Liver (tissue), 9 donors: ENCODE data around the gene UQCRC1. TPM values are rescaled to one million over a fixed set of nuclear protein-coding genes. Genes with fewer than 3 reads are reported as not detected.

Source experiments
- DNase-seq: peaks from one replicate; pipeline ENCODE4 v3.0.0-alpha.2; 2017; ENCODE audit warnings: low spot score
- H3K27ac ChIP-seq, 2 donors: one replicate each; pipeline ENCODE4 v1.7.0; 2013; ENCODE audit warnings: inconsistent platforms in 2 of 2, low read length in 2 of 2, control low read depth in 1 of 2, low read depth in 1 of 2, mild to moderate bottlenecking in 1 of 2
- H3K27me3 ChIP-seq, 4 donors: one replicate each; pipeline versions ENCODE4 v1.6.1 to v1.7.0; 2013; ENCODE audit warnings: low read length in 3 of 4, inconsistent platforms in 1 of 4, mild to moderate bottlenecking in 1 of 4, moderate library complexity in 1 of 4; ENCODE audit not compliant: control insufficient read depth in 4 of 4, insufficient read depth in 4 of 4
- H3K36me3 ChIP-seq, 4 donors: one replicate each; pipeline versions ENCODE4 v1.6.1 to v1.7.0; 2013; ENCODE audit warnings: low read length in 3 of 4, mild to moderate bottlenecking in 3 of 4, low read depth in 1 of 4, moderate library complexity in 1 of 4; ENCODE audit not compliant: control insufficient read depth in 4 of 4, insufficient read depth in 3 of 4
- H3K4me1 ChIP-seq, 4 donors: one replicate each; pipeline versions ENCODE4 v1.6.1 to v1.7.0; 2013; ENCODE audit warnings: low read length in 3 of 4, mild to moderate bottlenecking in 3 of 4, moderate library complexity in 1 of 4; ENCODE audit not compliant: control insufficient read depth in 4 of 4, insufficient read depth in 4 of 4
- H3K4me3 ChIP-seq, 3 donors: one replicate each; pipeline versions ENCODE4 v1.6.1 to v1.7.0; 2013; ENCODE audit warnings: low read length in 3 of 3, control low read depth in 1 of 3, low read depth in 1 of 3, mild to moderate bottlenecking in 1 of 3
- H3K9ac ChIP-seq, 2 donors: one replicate each; pipeline ENCODE4 v1.7.0; 2013; ENCODE audit warnings: low read length in 2 of 2, mild to moderate bottlenecking in 2 of 2, moderate library complexity in 2 of 2, control low read depth in 1 of 2, low read depth in 1 of 2
- H3K9me3 ChIP-seq, 4 donors: one replicate each; pipeline versions ENCODE4 v1.6.1 to v1.7.0; 2013; ENCODE audit warnings: low read length in 3 of 4; ENCODE audit not compliant: control insufficient read depth in 4 of 4
- EGR1 ChIP-seq, 2 donors: IDR thresholded peaks; 2 replicates each; pipeline ENCODE4 v1.6.1; 2016 to 2018; ENCODE audit warnings: antibody characterized with exemption in 2 of 2, low read depth in 2 of 2
- FOXA1 ChIP-seq: IDR thresholded peaks from 2 replicates; pipeline ENCODE4 v1.6.1; 2016; ENCODE audit warnings: antibody characterized with exemption
- FOXA2 ChIP-seq: IDR thresholded peaks from 2 replicates; pipeline ENCODE4 v1.6.1; 2016; ENCODE audit warnings: antibody characterized with exemption
- GABPA ChIP-seq, 2 donors: IDR thresholded peaks in 1 of 2; conservative IDR thresholded peaks in 1 of 2; 2 replicates each; pipeline ENCODE4 v1.6.1; 2016; ENCODE audit warnings: antibody characterized with exemption in 2 of 2, mild to moderate bottlenecking in 1 of 2, moderate library complexity in 1 of 2
- HNF4A ChIP-seq, 2 donors: conservative IDR thresholded peaks; 2 replicates each; pipeline ENCODE4 v1.6.1; 2016; ENCODE audit warnings: antibody characterized with exemption in 2 of 2, mild to moderate bottlenecking in 2 of 2
- HNF4G ChIP-seq: IDR thresholded peaks from 2 replicates; pipeline ENCODE4 v1.6.1; 2016; ENCODE audit warnings: antibody characterized with exemption
- JUND ChIP-seq, 2 donors: IDR thresholded peaks; 2 replicates each; pipeline ENCODE4 v1.6.1; 2016; ENCODE audit warnings: antibody characterized with exemption in 2 of 2
- RAD21 ChIP-seq, 2 donors: IDR thresholded peaks; 2 replicates each; pipeline ENCODE4 v1.6.1; 2016; ENCODE audit warnings: antibody characterized with exemption in 2 of 2, mild to moderate bottlenecking in 2 of 2
- SP1 ChIP-seq: IDR thresholded peaks from 2 replicates; pipeline ENCODE4 v1.6.1; 2018; ENCODE audit warnings: antibody characterized with exemption, mild to moderate bottlenecking
- TAF1 ChIP-seq: conservative IDR thresholded peaks from 2 replicates; pipeline ENCODE4 v1.6.1; 2016; ENCODE audit warnings: antibody characterized with exemption, mild to moderate bottlenecking
- YY1 ChIP-seq: IDR thresholded peaks from 2 replicates; pipeline ENCODE4 v1.6.1; 2016; ENCODE audit warnings: antibody characterized with exemption, mild to moderate bottlenecking
- WGBS: extraction: QIAGEN DNeasy Blood & Tissue Kit; methylation state at CpG from one replicate; pipeline ENCODE4 v1.1.7; 2013; 5-methylcytosine and 5-hydroxymethylcytosine counted together
- polyA plus RNA-seq, 2 donors: library from polyadenylated mRNA; stranded (reverse) in 1 of 2; unstranded in 1 of 2; fragments of 200-250 nt in 1 of 2; fragments of >200 nt in 1 of 2; fragmentation: Nextera tagmentation in 1 of 2; extraction: Ambion mirVana in 1 of 2; gene quantifications; one replicate each; pipeline versions ENCODE4 v1.2.1 to v1.2.3, GENCODE V29; 2013 to 2015
- total RNA-seq, 2 donors: library from RNA; depleted of rRNA; stranded (reverse); fragments of >200 nt; gene quantifications; one replicate each; pipeline ENCODE4 v1.2.3, GENCODE V29; 2014
- TF ChIP-seq, protein P1 (sequence below): IDR thresholded peaks from 2 replicates; pipeline ENCODE4 v1.6.1; 2016; ENCODE audit warnings: antibody characterized with exemption, mild to moderate bottlenecking
- TF ChIP-seq, protein P2 (sequence below): IDR thresholded peaks from 2 replicates; pipeline ENCODE4 v1.6.1; 2016; ENCODE audit warnings: antibody characterized with exemption
- TF ChIP-seq, protein P3 (sequence below): fragments of 150-350 bp; IDR thresholded peaks from 2 replicates; pipeline ENCODE4 v1.5.1; 2017; ENCODE audit warnings: improper control_type of control experiment, low read depth, low read length; ENCODE audit not compliant: missing input control
- TF ChIP-seq, protein P4 (sequence below): IDR thresholded peaks from 2 replicates; pipeline ENCODE4 v1.6.1; 2016; ENCODE audit warnings: antibody characterized with exemption
- donor health status: healthy.
- donor health status: healthy.
- donor health status: healthy.
- donor health status: healthy.
- donor health status: healthy.

The UQCRC1 gene
- total and polyA plus RNA-seq, 4 donors = 153 to 373 (median 289) TPM

DNA sequence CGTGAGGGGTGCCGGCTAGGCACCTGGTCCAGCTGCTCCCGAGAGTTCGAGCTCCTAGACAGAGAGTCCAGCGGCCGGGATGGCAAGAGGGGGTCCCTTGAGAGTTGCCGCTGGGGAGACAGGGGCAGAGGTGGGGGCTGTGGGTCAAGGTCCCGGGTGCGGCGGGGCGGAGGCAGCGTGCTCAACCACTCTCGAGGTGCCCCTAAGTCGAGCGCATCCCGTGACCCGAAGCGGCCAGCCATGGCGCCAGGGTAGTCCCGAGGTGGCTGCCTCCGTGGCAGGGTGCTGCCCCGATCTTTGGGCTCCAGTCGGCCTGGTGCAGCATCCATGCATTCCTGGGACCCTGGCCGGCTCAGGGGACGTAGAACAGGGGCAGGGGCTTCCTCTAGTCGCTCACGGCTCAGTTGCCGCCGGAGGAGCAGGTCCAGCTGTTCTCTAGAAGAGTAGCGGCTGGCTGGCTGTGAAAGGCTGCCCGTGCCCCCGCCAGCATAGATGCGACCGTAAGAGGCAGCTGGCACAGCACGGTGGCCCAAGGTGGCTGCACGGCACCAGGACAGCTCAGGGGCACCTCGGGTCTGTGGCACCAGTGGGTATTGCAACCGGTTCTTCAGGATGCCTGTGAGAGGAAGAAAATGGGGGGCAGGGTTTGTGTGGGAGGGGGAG is 30.6 kb upstream of the UQCRC1 start:
- no peaks in the 10 kb centered on the region for H3K27me3 ChIP-seq
- no peaks in the 10 kb centered on the region for H3K36me3 ChIP-seq
- H3K9ac ChIP-seq = no peak overlapping the region
- H3K9me3 ChIP-seq = no peaks in the 10 kb centered on the region
- TF ChIP-seq RAD21 (IDR thresholded peaks at IDR 0.05) (no peak), YY1 (no peak), EGR1 (IDR thresholded peaks at IDR 0.05; ENCODE audit: low read depth in 2 of 2) (no peak), GABPA (IDR thresholded peaks at IDR 0.05 in 1 of 2, conservative IDR thresholded peaks at IDR 0.05 in 1 of 2) (no peak), HNF4A (conservative IDR thresholded peaks at IDR 0.05) (no peak), FOXA1 (no peak), FOXA2 (no peak), JUND (IDR thresholded peaks at IDR 0.05) (no peak), SP1 (no peak), HNF4G (no peak)
- TF ChIP-seq, protein P1, sequence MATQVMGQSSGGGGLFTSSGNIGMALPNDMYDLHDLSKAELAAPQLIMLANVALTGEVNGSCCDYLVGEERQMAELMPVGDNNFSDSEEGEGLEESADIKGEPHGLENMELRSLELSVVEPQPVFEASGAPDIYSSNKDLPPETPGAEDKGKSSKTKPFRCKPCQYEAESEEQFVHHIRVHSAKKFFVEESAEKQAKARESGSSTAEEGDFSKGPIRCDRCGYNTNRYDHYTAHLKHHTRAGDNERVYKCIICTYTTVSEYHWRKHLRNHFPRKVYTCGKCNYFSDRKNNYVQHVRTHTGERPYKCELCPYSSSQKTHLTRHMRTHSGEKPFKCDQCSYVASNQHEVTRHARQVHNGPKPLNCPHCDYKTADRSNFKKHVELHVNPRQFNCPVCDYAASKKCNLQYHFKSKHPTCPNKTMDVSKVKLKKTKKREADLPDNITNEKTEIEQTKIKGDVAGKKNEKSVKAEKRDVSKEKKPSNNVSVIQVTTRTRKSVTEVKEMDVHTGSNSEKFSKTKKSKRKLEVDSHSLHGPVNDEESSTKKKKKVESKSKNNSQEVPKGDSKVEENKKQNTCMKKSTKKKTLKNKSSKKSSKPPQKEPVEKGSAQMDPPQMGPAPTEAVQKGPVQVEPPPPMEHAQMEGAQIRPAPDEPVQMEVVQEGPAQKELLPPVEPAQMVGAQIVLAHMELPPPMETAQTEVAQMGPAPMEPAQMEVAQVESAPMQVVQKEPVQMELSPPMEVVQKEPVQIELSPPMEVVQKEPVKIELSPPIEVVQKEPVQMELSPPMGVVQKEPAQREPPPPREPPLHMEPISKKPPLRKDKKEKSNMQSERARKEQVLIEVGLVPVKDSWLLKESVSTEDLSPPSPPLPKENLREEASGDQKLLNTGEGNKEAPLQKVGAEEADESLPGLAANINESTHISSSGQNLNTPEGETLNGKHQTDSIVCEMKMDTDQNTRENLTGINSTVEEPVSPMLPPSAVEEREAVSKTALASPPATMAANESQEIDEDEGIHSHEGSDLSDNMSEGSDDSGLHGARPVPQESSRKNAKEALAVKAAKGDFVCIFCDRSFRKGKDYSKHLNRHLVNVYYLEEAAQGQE = no peak
- TF ChIP-seq, protein P2, sequence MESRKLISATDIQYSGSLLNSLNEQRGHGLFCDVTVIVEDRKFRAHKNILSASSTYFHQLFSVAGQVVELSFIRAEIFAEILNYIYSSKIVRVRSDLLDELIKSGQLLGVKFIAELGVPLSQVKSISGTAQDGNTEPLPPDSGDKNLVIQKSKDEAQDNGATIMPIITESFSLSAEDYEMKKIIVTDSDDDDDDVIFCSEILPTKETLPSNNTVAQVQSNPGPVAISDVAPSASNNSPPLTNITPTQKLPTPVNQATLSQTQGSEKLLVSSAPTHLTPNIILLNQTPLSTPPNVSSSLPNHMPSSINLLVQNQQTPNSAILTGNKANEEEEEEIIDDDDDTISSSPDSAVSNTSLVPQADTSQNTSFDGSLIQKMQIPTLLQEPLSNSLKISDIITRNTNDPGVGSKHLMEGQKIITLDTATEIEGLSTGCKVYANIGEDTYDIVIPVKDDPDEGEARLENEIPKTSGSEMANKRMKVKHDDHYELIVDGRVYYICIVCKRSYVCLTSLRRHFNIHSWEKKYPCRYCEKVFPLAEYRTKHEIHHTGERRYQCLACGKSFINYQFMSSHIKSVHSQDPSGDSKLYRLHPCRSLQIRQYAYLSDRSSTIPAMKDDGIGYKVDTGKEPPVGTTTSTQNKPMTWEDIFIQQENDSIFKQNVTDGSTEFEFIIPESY = no peak
- TF ChIP-seq, protein P3, sequence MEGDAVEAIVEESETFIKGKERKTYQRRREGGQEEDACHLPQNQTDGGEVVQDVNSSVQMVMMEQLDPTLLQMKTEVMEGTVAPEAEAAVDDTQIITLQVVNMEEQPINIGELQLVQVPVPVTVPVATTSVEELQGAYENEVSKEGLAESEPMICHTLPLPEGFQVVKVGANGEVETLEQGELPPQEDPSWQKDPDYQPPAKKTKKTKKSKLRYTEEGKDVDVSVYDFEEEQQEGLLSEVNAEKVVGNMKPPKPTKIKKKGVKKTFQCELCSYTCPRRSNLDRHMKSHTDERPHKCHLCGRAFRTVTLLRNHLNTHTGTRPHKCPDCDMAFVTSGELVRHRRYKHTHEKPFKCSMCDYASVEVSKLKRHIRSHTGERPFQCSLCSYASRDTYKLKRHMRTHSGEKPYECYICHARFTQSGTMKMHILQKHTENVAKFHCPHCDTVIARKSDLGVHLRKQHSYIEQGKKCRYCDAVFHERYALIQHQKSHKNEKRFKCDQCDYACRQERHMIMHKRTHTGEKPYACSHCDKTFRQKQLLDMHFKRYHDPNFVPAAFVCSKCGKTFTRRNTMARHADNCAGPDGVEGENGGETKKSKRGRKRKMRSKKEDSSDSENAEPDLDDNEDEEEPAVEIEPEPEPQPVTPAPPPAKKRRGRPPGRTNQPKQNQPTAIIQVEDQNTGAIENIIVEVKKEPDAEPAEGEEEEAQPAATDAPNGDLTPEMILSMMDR = no peak
- TF ChIP-seq, protein P4, sequence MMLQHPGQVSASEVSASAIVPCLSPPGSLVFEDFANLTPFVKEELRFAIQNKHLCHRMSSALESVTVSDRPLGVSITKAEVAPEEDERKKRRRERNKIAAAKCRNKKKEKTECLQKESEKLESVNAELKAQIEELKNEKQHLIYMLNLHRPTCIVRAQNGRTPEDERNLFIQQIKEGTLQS = no peak
- no peak overlapping the region for H3K27ac ChIP-seq
- no peak for DNase-seq
- H3K4me3 ChIP-seq = no peak overlapping the region
- H3K4me1 ChIP-seq = peaks cover 0 to 14% (median 7%) of the 10 kb centered on the region in 4 donors
- 95% methylated on average over 38 of the region's 38 CpGs for WGBS

DNA sequence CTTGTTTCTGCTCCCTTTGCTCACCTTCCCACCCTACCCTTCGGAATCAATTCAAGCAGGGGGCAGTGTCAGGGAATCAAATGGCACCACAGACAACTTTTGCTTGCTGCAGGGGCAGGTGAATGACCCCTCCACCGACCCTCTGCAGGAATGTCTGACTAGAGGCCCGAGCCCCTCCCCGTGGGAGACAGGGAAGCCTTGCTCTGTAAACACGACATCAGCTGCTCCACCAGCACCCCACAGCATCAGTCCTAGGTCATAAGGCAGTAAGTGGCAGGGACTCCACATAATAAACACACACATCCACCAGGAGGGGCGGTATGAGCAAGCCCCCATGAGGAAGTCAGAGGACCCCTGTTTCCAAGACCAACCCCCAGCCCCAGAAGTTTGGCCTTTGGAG is 27.9 kb upstream of the UQCRC1 start:
- peaks cover 5 to 28% (median 16%) of the 10 kb centered on the region in 4 donors for H3K4me1 ChIP-seq
- no peak for DNase-seq
- no peaks in the 10 kb centered on the region for H3K27me3 ChIP-seq
- no peaks in the 10 kb centered on the region for H3K9me3 ChIP-seq
- no peak overlapping the region for H3K27ac ChIP-seq
- no peak overlapping the region for H3K9ac ChIP-seq
- peaks cover 0 to 3% (median 1%) of the 10 kb centered on the region in 4 donors for H3K36me3 ChIP-seq
- WGBS = 69% methylated on average over 6 of the region's 6 CpGs
- no peak overlapping the region for H3K4me3 ChIP-seq
- TF ChIP-seq, protein P4 = no peak
- TF ChIP-seq RAD21 (IDR thresholded peaks at IDR 0.05) (no peak), TAF1 (no peak)
